Measurements from ENCODE around the gene TBC1D1.

GRCh38 chr4:38155589-38156294 lies 264.9 kb downstream of the TBC1D1 start:
- TF ChIP-seq CTCF (IDR thresholded peaks at IDR 0.05): no peak
- no peak for TF ChIP-seq POLR2A (IDR thresholded peaks at IDR 0.05; ENCODE audit: low read depth)
- no peak for TF ChIP-seq POLR2AphosphoS5 (IDR thresholded peaks at IDR 0.05)
- TF ChIP-seq EP300 (IDR thresholded peaks at IDR 0.05): no peak

All from esophagus muscularis mucosa (tissue), 4 donors.